Psoas muscle (tissue), 8 donors: ENCODE data around the gene CPD. TPM values are rescaled to one million over a fixed set of nuclear protein-coding genes. Genes with fewer than 3 reads are reported as not detected.

Experiments
- ATAC-seq, 4 donors: fragments of 200-7000 bp; cut with Tn5 transposase; one replicate each; pipeline ENCODE4 v1.9.1; 2020; ENCODE audit warnings: moderate library complexity in 3 of 4, mild to moderate bottlenecking in 2 of 4
- DNase-seq, 2 donors: peaks; one replicate each; pipeline ENCODE4 v3.0.0-alpha.2; 2020
- H3K27ac ChIP-seq: fragments of 200-600 bp; one replicate; pipeline ENCODE4 v1.8.0; 2022
- H3K27me3 ChIP-seq, 3 donors: fragments of 200-600 bp in 1 of 3; one replicate each; pipeline versions ENCODE4 v1.6.1 to v1.8.0; 2013 to 2022; ENCODE audit warnings: low read length in 2 of 3, mild to moderate bottlenecking in 2 of 3, moderate library complexity in 1 of 3; ENCODE audit not compliant: insufficient read depth in 3 of 3
- H3K36me3 ChIP-seq, 2 donors: fragments of 200-600 bp in 1 of 2; one replicate each; pipeline versions ENCODE4 v1.6.1 to v1.8.0; 2013 to 2022; ENCODE audit warnings: low read depth in 1 of 2, mild to moderate bottlenecking in 1 of 2, moderate library complexity in 1 of 2; ENCODE audit not compliant: insufficient read depth in 1 of 2
- H3K4me1 ChIP-seq: fragments of 200-600 bp; one replicate; pipeline ENCODE4 v1.8.0; 2022
- H3K4me3 ChIP-seq: fragments of 200-600 bp; one replicate; pipeline ENCODE4 v1.8.0; 2022; ENCODE audit warnings: mild to moderate bottlenecking
- H3K9me3 ChIP-seq: fragments of 200-600 bp; one replicate; pipeline ENCODE4 v1.8.0; 2022
- WGBS, 3 donors: extraction: QIAGEN DNeasy Blood & Tissue Kit; methylation state at CpG; one replicate each; pipeline versions ENCODE4 v1.1.6 to v1.1.7; 2013; 5-methylcytosine and 5-hydroxymethylcytosine counted together
- intact Hi-C, 2 donors: fragments of 100-400 bp; cut with DNase I; formaldehyde crosslinking; loops; one replicate each; pipeline versions ENCODE4 v1.11.0 to v1.14.2; 2022
- polyA plus RNA-seq, 3 donors: library from polyadenylated mRNA; stranded (reverse); fragments of 200-250 nt; gene quantifications; one replicate each; pipeline ENCODE4 v1.2.3, GENCODE V29; 2013
- total RNA-seq, 4 donors: library from RNA; stranded (reverse); fragmentation: NEBNext Ultra II Directional in 2 of 4; extraction: Animal tissue kit (Norgen Biotek cat#: 25700) in 2 of 4; gene quantifications; one replicate each; pipeline versions ENCODE4 v1.2.1 to v1.2.4, GENCODE V29; 2021 to 2023
- TF ChIP-seq, protein P1 (sequence below): fragments of 200-600 bp; IDR thresholded peaks from one replicate; pipeline ENCODE4 v1.8.0; 2022; ENCODE audit warnings: antibody characterized with exemption
- donor health status: healthy with polysubstance abuse.
- donor health status: DM: no; HTN: no; CAD: no; lungs with moderate emphysema.
- donor health status: Bipolar disorder and iron deficiency.
- donor health status: healthy.
- donor health status: DM: yes; HTN: yes; CAD: no.
- donor health status: DM: no; HTN: no; CAD: no.
- donor health status: DM: no; HTN: no; CAD: no.
- donor health status: DM: yes; HTN: yes; CAD: no.

CPD gene
- total and polyA plus RNA-seq, 7 donors: 5.6 to 29.3 (median 18.6) TPM

DNA sequence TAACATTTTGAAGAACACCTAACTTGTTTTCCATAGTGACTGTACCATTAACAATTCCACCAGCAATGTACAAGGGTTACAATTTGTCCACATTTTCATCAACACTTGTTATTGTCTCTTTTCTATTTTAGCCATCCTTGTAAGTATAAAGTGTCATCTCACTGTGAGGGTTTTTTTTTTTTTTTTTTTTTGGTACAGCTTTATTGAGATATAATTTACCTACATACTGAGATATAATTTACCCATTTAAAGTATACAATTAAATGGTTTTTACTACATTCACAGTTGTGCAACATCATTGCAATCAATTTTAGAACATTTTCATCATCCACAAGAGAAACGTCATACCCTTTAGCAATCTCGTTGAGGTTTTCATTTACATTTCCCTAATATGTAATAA lies 27.0 kb upstream of the CPD start:
- peaks cover 0 to 3% (median 0%) of the 10 kb centered on the region in 3 donors for H3K27me3 ChIP-seq
- DNase-seq (no peak), ATAC-seq (no peak)
- H3K4me1 ChIP-seq: no peaks in the 10 kb centered on the region
- H3K36me3 ChIP-seq: no peaks in the 10 kb centered on the region
- H3K4me3 ChIP-seq: no peak overlapping the region
- no peak overlapping the region for H3K27ac ChIP-seq
- intact Hi-C loops: no loop called here
- TF ChIP-seq, protein P1, sequence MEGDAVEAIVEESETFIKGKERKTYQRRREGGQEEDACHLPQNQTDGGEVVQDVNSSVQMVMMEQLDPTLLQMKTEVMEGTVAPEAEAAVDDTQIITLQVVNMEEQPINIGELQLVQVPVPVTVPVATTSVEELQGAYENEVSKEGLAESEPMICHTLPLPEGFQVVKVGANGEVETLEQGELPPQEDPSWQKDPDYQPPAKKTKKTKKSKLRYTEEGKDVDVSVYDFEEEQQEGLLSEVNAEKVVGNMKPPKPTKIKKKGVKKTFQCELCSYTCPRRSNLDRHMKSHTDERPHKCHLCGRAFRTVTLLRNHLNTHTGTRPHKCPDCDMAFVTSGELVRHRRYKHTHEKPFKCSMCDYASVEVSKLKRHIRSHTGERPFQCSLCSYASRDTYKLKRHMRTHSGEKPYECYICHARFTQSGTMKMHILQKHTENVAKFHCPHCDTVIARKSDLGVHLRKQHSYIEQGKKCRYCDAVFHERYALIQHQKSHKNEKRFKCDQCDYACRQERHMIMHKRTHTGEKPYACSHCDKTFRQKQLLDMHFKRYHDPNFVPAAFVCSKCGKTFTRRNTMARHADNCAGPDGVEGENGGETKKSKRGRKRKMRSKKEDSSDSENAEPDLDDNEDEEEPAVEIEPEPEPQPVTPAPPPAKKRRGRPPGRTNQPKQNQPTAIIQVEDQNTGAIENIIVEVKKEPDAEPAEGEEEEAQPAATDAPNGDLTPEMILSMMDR: no peak
- WGBS, 3 donors: 88 to 96% (median 93%) methylated on average over 2 of the region's 2 CpGs
- no peaks in the 10 kb centered on the region for H3K9me3 ChIP-seq

DNA sequence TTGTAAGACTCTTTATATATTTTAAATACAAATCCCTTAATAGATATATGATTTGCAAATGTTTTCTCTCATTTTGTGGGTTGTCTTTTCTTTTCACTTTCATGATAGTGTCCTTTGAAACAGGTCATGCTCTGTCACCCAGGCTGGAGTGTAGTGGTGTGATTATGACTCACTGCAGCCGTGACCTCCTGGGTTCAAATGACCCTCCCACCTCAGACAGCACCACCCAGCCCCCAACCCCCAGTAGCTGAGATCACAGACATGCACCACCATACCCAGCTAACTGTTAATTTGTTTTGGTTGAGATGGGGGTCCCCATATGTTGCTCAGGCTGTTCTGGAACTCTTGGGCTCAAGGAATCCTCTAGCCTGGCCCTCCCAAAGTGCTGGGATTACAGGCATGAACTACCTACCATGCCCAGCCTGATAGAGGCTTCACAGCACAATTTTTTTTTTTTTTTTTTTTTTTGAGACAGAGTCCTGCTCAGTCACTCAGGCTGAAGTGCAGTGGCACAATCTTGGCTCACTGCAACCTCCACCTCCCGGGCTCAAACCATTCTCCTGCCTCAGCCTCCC lies 26.4 kb upstream of the CPD start:
- H3K4me1 ChIP-seq: no peaks in the 10 kb centered on the region
- intact Hi-C loops: no loop called here
- H3K9me3 ChIP-seq: no peaks in the 10 kb centered on the region
- ATAC-seq: no peak
- no peak overlapping the region for H3K27ac ChIP-seq
- no peak overlapping the region for H3K4me3 ChIP-seq
- peaks cover 0 to 3% (median 0%) of the 10 kb centered on the region in 3 donors for H3K27me3 ChIP-seq
- no peak for DNase-seq
- TF ChIP-seq, protein P1: no peak
- 79 to 86% (median 82%) methylated on average over 2 of the region's 2 CpGs for WGBS, 3 donors
- no peaks in the 10 kb centered on the region for H3K36me3 ChIP-seq

DNA sequence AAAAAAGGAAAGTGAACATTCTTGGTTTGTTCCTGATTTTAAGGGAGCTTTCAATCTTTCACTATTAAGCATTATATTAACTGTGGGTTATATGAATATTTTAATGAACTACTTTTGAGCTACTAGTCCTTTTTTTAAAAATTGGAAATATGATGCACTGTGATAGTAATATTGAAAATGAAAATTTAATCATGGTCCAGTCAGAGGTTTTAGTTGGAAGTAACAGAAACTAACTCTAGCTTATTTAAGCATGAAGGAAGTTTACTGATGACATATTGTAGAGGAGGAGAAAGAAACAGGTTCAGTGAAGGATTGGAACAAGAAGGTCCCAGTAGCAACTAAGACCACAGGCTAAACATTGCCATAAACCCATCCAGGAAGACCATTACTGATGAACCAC lies 24.0 kb upstream of the CPD start:
- intact Hi-C loops: no loop called here
- Histone ChIP-seq H3K27me3 (peaks cover 0 to 3% (median 0%) of the 10 kb centered on the region in 3 donors), H3K36me3 (no peaks in the 10 kb centered on the region), H3K4me1 (no peaks in the 10 kb centered on the region), H3K4me3 (no peak overlapping the region), H3K9me3 (no peaks in the 10 kb centered on the region), H3K27ac (no peak overlapping the region)
- ATAC-seq (no peak), DNase-seq (no peak)
- TF ChIP-seq, protein P1: no peak

DNA sequence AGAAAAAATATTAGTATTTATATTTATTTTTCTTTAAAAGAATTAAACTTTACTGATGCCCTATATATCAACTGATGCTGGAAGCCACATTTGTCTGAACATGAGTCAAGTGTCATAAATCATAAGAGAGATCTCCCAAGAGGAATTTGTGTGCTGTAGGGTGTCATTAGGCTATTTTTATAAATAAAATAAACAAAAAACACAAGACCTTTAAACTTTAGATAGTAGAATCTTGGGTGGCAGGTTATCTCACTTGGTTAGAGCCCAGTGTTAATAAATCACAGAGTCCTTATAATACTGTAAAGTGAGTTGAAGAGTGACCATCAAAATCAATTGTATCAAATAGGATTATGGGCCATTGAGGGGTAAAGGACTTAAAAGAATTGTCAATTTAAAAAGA lies 21.3 kb upstream of the CPD start:
- ATAC-seq: no peak
- intact Hi-C loops: no loop called here

More for the DNA sequence above, 21.3 kb upstream of the CPD start:
- H3K27me3 ChIP-seq: peaks cover 0 to 3% (median 0%) of the 10 kb centered on the region in 3 donors
- TF ChIP-seq, protein P1: no peak
- H3K36me3 ChIP-seq: no peaks in the 10 kb centered on the region
- no peak overlapping the region for H3K27ac ChIP-seq
- no peak overlapping the region for H3K4me3 ChIP-seq
- DNase-seq: no peak
- no peaks in the 10 kb centered on the region for H3K4me1 ChIP-seq
- peaks cover 10% of the 10 kb centered on the region for H3K9me3 ChIP-seq
